ENCODE measurements around the gene ALK.

- TF ChIP-seq CTCF (IDR thresholded peaks at IDR 0.05) (no peak), ZFX (IDR thresholded peaks at IDR 0.05; ENCODE audit: borderline replicate concordance) (no peak)
Measured at GRCh38 chr2:29463181-29463900, 458.0 kb downstream of the ALK start.

All from 22Rv1 (cell line).